ENCODE measurements around the gene INAFM2. TPM values are rescaled to one million over a fixed set of nuclear protein-coding genes. Genes with fewer than 3 reads are reported as not detected.
A peak's percentile ranks its signal among the peaks of the same experiment; 100 is the strongest.

Gene INAFM2
- total RNA-seq, 2 experiments from 2014 or later: 3.3 to 4.4 TPM

DNA sequence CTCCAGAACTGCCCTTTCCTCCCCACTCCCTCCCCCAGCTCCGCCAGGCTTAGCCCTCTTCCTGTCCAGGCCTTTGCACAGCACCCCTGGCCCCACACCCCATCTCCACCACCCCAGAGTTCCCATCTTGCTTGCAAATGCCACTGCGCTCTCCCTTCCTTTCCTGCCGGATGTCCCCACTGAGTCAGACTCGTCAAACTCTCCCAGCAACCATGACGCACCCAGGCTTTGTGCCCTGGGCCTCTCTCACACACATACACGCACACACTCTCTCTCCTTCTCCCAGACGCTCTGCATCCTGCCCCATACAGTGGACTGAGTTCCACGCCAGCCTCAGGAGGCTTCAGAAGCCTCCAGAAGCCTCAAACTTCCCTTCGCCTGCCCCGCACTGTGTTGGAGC lies 20.0 kb downstream of the INAFM2 start:
- BruUV-seq (replicated peaks): no TSS peak
- POLR2A ChIA-PET: no interaction called here

GRCh38 chr15:40344217-40344616 lies 20.7 kb downstream of the INAFM2 start:
- no peaks in the 10 kb centered on the region for H3K79me2 ChIP-seq (ENCODE audit: insufficient read depth, low read depth, low read length)
- no peaks in the 10 kb centered on the region for H3K9me3 ChIP-seq (ENCODE audit: low read length)
- H4K20me1 ChIP-seq (ENCODE audit: insufficient read depth, low read length): no peaks in the 10 kb centered on the region
- TF ChIP-seq EZH2phosphoT487 (IDR thresholded peaks at IDR 0.05; ENCODE audit: borderline replicate concordance, low read depth, low read length) (no peak), CTCF (conservative IDR thresholded peaks at IDR 0.05; ENCODE audit: low read length) (no peak)
- H3K36me3 ChIP-seq (ENCODE audit: insufficient read depth, low read length): no peaks in the 10 kb centered on the region
- H2AFZ ChIP-seq (ENCODE audit: low read length): no peak overlapping the region
- intact Hi-C loops (cut with micrococcal nuclease; ENCODE audit: unreplicated experiment): loop anchor here (1.0 kb wide), 1 partner anchor 78 kb away; no protein-coding TSS in a partner anchor
- H3K4me2 ChIP-seq (ENCODE audit: low read length): no peak overlapping the region
- POLR2A ChIA-PET: interaction anchor here (0.6 kb wide), 2 partner anchors 17 to 101 kb away, joined by 3 read pairs; no protein-coding TSS in a partner anchor
- H3K4me1 ChIP-seq (ENCODE audit: insufficient read depth, low read length, poor library complexity, severe bottlenecking): peaks cover 4% of the 10 kb centered on the region
- CTCF ChIA-PET (ENCODE audit: unreplicated experiment): interaction anchor here (1.0 kb wide), 1 partner anchor 65 kb away, joined by 3 read pairs; no protein-coding TSS in a partner anchor
- DNase-seq (ENCODE audit: low spot score): no peak
- no peaks in the 10 kb centered on the region for H3K9me2 ChIP-seq (ENCODE audit: insufficient read depth, low read length)
- no peak overlapping the region for H3K27ac ChIP-seq (ENCODE audit: low read depth, low read length, poor library complexity, severe bottlenecking)
- H3K4me3 ChIP-seq (ENCODE audit: low read depth, low read length, poor library complexity, severe bottlenecking): no peak overlapping the region
- no TSS peak for BruUV-seq (replicated peaks)

More for the DNA sequence above, 20.0 kb downstream of the INAFM2 start:
- intact Hi-C loops (cut with micrococcal nuclease; ENCODE audit: unreplicated experiment): no loop called here
- H3K4me3 ChIP-seq (ENCODE audit: low read depth, low read length, poor library complexity, severe bottlenecking): no peak overlapping the region
- DNase-seq (ENCODE audit: low spot score): no peak
- no peak overlapping the region for H3K4me2 ChIP-seq (ENCODE audit: low read length)
- H3K36me3 ChIP-seq (ENCODE audit: insufficient read depth, low read length): no peaks in the 10 kb centered on the region
- no peak overlapping the region for H2AFZ ChIP-seq (ENCODE audit: low read length)
- CTCF ChIA-PET (ENCODE audit: unreplicated experiment): no interaction called here
- no peaks in the 10 kb centered on the region for H4K20me1 ChIP-seq (ENCODE audit: insufficient read depth, low read length)
- TF ChIP-seq EZH2phosphoT487 (IDR thresholded peaks at IDR 0.05; ENCODE audit: borderline replicate concordance, low read depth, low read length) (no peak), CTCF (conservative IDR thresholded peaks at IDR 0.05; ENCODE audit: low read length) (no peak)
- H3K79me2 ChIP-seq (ENCODE audit: insufficient read depth, low read depth, low read length): no peaks in the 10 kb centered on the region
- no peaks in the 10 kb centered on the region for H3K9me2 ChIP-seq (ENCODE audit: insufficient read depth, low read length)
- H3K4me1 ChIP-seq (ENCODE audit: insufficient read depth, low read length, poor library complexity, severe bottlenecking): peaks cover 4% of the 10 kb centered on the region
- no peaks in the 10 kb centered on the region for H3K9me3 ChIP-seq (ENCODE audit: low read length)
- no peak overlapping the region for H3K27ac ChIP-seq (ENCODE audit: low read depth, low read length, poor library complexity, severe bottlenecking)

DNA sequence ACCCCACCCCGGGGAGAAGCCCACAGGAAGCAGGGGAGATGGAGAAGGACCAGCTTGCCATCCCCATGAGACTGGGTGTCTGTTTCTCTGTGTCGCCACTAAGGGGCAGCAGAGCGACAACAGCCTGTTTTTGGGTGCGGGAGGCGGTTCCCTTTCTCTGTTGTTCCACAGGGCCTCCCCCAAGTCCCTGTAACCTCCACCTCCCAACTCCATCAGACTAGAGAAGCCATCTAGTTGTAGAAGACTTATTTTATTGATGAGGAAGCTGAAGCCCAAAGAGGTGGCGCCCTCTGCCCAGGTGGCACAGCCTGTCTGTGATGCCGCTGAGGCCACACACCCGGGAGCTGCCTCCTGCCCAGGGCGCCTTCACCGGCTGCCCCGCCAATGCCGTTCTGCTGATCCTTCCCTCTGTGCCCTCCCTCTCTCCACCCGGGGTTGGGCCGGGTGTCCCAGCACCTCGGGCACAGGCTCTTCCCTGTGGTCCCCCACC lies 21.2 kb downstream of the INAFM2 start:
- POLR2A ChIA-PET: interaction anchor here (0.5 to 0.6 kb wide), 3 partner anchors 18 to 221 kb away, joined by 3 read pairs; no protein-coding TSS in a partner anchor
- intact Hi-C loops (cut with micrococcal nuclease; ENCODE audit: unreplicated experiment): loop anchor here (1.0 kb wide), 1 partner anchor 78 kb away; no protein-coding TSS in a partner anchor

More for the DNA sequence above, 21.2 kb downstream of the INAFM2 start:
- H3K79me2 ChIP-seq (ENCODE audit: insufficient read depth, low read depth, low read length): no peaks in the 10 kb centered on the region
- peaks cover 4% of the 10 kb centered on the region for H3K4me1 ChIP-seq (ENCODE audit: insufficient read depth, low read length, poor library complexity, severe bottlenecking)
- H3K36me3 ChIP-seq (ENCODE audit: insufficient read depth, low read length): no peaks in the 10 kb centered on the region
- no peak overlapping the region; the same call in 1 of the 2 replicates for H2AFZ ChIP-seq (ENCODE audit: low read length)
- H4K20me1 ChIP-seq (ENCODE audit: insufficient read depth, low read length): no peaks in the 10 kb centered on the region
- CTCF ChIA-PET (ENCODE audit: unreplicated experiment): interaction anchor here (1.0 kb wide), 1 partner anchor 65 kb away, joined by 3 read pairs; no protein-coding TSS in a partner anchor
- no peak overlapping the region for H3K27ac ChIP-seq (ENCODE audit: low read depth, low read length, poor library complexity, severe bottlenecking)
- TF ChIP-seq CTCF (conservative IDR thresholded peaks at IDR 0.05; ENCODE audit: low read length) (peak; percentile 87), EZH2phosphoT487 (IDR thresholded peaks at IDR 0.05; ENCODE audit: borderline replicate concordance, low read depth, low read length) (no peak)
- no peak overlapping the region for H3K4me3 ChIP-seq (ENCODE audit: low read depth, low read length, poor library complexity, severe bottlenecking)
- 0 out of 2 replicates have a peak overlapping the region, but pooled peaks have one; percentile 31 for H3K4me2 ChIP-seq (ENCODE audit: low read length)
- DNase-seq (ENCODE audit: low spot score): peak; percentile 71
- no peaks in the 10 kb centered on the region for H3K9me2 ChIP-seq (ENCODE audit: insufficient read depth, low read length)
- BruUV-seq (replicated peaks): no TSS peak
- no peaks in the 10 kb centered on the region for H3K9me3 ChIP-seq (ENCODE audit: low read length)

Data from OCI-LY7 (cell line).